ENCODE data around the gene SCLT1.

DNA sequence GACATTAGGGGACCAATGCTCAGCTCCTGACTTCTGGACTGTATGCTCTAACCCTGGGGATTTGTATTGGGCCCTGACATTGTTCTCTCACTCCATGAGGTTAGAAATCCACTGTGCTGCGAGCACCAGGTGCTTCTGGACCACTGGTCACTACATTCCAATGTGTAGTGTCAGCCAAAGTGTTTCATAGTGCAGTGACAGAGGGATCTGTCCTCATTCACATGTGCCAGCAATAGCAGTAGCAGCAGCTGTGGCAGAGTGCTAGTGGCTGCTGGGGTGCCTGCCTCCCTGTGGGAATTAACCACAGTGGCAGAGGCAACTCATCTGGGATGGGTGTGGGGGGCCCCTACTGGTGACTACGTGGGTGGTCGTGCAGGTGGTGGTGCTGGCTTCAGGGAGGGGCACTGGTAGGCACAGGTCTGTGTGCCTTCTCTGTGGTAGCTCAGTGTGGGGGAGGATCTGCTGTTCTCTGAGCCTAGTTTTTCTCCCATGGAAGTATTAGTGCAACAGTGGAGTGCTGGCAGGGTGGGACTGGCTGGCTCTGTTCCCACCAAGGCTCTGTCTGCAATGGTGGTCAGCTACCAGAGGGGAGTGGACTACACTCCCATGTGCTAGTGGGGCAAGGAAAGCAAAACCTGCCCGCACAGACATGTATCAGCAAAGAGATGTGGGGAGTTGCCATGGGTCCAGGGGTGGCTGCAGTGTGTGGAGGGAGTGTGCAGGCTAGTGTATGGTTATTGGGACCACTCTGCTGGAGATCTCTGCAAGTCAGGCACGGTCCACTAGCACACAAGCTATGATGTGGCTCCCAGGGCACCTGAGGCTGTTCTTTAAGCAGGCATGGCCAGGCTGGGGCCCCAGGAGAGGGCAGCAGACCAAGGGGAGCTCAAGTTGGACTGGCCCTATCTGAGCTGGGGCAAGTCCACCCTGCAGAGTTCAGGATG is 78.5 kb downstream of the SCLT1 start:
- no peak for TF ChIP-seq GATA2 (IDR thresholded peaks at IDR 0.05; ENCODE audit: low read depth, low read length)
- no peak for TF ChIP-seq GATA3 (IDR thresholded peaks at IDR 0.05; ENCODE audit: low read depth, low read length)

Measured in SH-SY5Y (cell line).